GM19324 (cell line): ENCODE measurements around the gene ADAMTS12.

ENCODE experiments used
- ATAC-seq: cut with Tn5 transposase; IDR thresholded peaks from one replicate; pipeline ENCODE4 v1.9.1; 2021; ENCODE audit warnings: mild to moderate bottlenecking, moderate library complexity; ENCODE audit not compliant: unreplicated experiment, low FRiP score

The ADAMTS12 gene

GRCh38 chr5:33769968-33770367, 121.8 kb downstream of the ADAMTS12 start:
- no peak for ATAC-seq

- ATAC-seq, result no peak
Measured at GRCh38 chr5:33769196-33769595, 122.6 kb downstream of the ADAMTS12 start.

- no peak for ATAC-seq
Measured at GRCh38 chr5:33766023-33766422, 125.8 kb downstream of the ADAMTS12 start.

- ATAC-seq, result no peak
Measured at GRCh38 chr5:33764786-33765185, 127.0 kb downstream of the ADAMTS12 start.

- no peak for ATAC-seq
Measured at GRCh38 chr5:33763435-33763834, 128.4 kb downstream of the ADAMTS12 start.

GRCh38 chr5:33762859-33763258, 128.9 kb downstream of the ADAMTS12 start:
- no peak for ATAC-seq

GRCh38 chr5:33761139-33761538, 130.7 kb downstream of the ADAMTS12 start:
- ATAC-seq, result no peak

GRCh38 chr5:33758737-33759136, 133.1 kb downstream of the ADAMTS12 start:
- no peak for ATAC-seq

GRCh38 chr5:33756491-33756890, 135.3 kb downstream of the ADAMTS12 start:
- no peak for ATAC-seq

- ATAC-seq, result no peak
Measured at GRCh38 chr5:33755231-33755630, 136.6 kb downstream of the ADAMTS12 start.

GRCh38 chr5:33753704-33754103, 138.1 kb downstream of the ADAMTS12 start:
- ATAC-seq, result no peak

- no peak for ATAC-seq
Measured at GRCh38 chr5:33748754-33749153, 143.0 kb downstream of the ADAMTS12 start.

GRCh38 chr5:33745101-33745770, 146.6 kb downstream of the ADAMTS12 start:
- ATAC-seq, result no peak

GRCh38 chr5:33743099-33743498, 148.7 kb downstream of the ADAMTS12 start:
- no peak for ATAC-seq

- ATAC-seq, result no peak
Measured at GRCh38 chr5:33742181-33742580, 149.6 kb downstream of the ADAMTS12 start.

- no peak for ATAC-seq
Measured at GRCh38 chr5:33738967-33739366, 152.8 kb downstream of the ADAMTS12 start.

- no peak for ATAC-seq
Measured at GRCh38 chr5:33738097-33738496, 153.7 kb downstream of the ADAMTS12 start.

- ATAC-seq, result no peak
Measured at GRCh38 chr5:33737697-33738096, 154.1 kb downstream of the ADAMTS12 start.

GRCh38 chr5:33737284-33737683, 154.5 kb downstream of the ADAMTS12 start:
- no peak for ATAC-seq

GRCh38 chr5:33736510-33736909, 155.3 kb downstream of the ADAMTS12 start:
- no peak for ATAC-seq

GRCh38 chr5:33735072-33735471, 156.7 kb downstream of the ADAMTS12 start:
- no peak for ATAC-seq

GRCh38 chr5:33734537-33734936, 157.3 kb downstream of the ADAMTS12 start:
- ATAC-seq, result no peak

- ATAC-seq, result no peak
Measured at GRCh38 chr5:33733225-33733624, 158.6 kb downstream of the ADAMTS12 start.
